ENCODE results near the gene TTYH2. TPM values are rescaled to one million over a fixed set of nuclear protein-coding genes. Genes with fewer than 3 reads are reported as not detected.
A peak's percentile ranks its signal among the peaks of the same experiment; 100 is the strongest.

The TTYH2 gene
- total and polyA plus RNA-seq, 3 experiments from 2014 or later: 6.0 to 17.4 (median 17.1) TPM

- H3K36me3 Mint-ChIP-seq: no peaks in the 10 kb centered on the region
- Histone ChIP-seq H3K36me3 (ENCODE audit: insufficient read depth, low read length) (no peaks in the 10 kb centered on the region), H3K27ac (ENCODE audit: low read depth, low read length) (no peak overlapping the region), H3K27me3 (ENCODE audit: insufficient read depth, low read length, poor library complexity, severe bottlenecking) (no peaks in the 10 kb centered on the region), H3K9me3 (ENCODE audit: low read length) (no peaks in the 10 kb centered on the region), H3K4me3 (ENCODE audit: low read length) (no peak overlapping the region), H3K4me1 (ENCODE audit: insufficient read depth, low read length) (no peaks in the 10 kb centered on the region)
- peaks cover 10 to 14% (median 13%) of the 10 kb centered on the region in 3 donors for H3K4me1 Mint-ChIP-seq
- no peak for DNase-seq
- H3K4me3 Mint-ChIP-seq: no peak overlapping the region
- ChIA-PET POLR2A (interaction anchor here (0.6 to 1.9 kb wide), 2 partner anchors 29 to 94 kb away, joined by 3 to 6 read pairs; no protein-coding TSS in a partner anchor), CTCF (interaction anchor here (0.9 to 1.7 kb wide), 6 partner anchors 19 to 92 kb away, joined by 3 to 5 read pairs (median 3); no protein-coding TSS in a partner anchor)
- peaks cover 0 to 6% of the 10 kb centered on the region in 2 donors for H3K27me3 Mint-ChIP-seq
- no peak overlapping the region for H3K27ac Mint-ChIP-seq
- H3K9me3 Mint-ChIP-seq: no peaks in the 10 kb centered on the region
These were observed 89.9 kb downstream of the TTYH2 start for GRCh38 chr17:74303305-74303704.

- H3K36me3 ChIP-seq (ENCODE audit: insufficient read depth, low read length): no peaks in the 10 kb centered on the region
- no peak for DNase-seq
- H3K4me1 ChIP-seq (ENCODE audit: insufficient read depth, low read length): no peaks in the 10 kb centered on the region
- Mint-ChIP-seq H3K27ac (no peak overlapping the region), H3K4me1 (peaks cover 10 to 14% (median 13%) of the 10 kb centered on the region in 3 donors), H3K4me3 (no peak overlapping the region), H3K9me3 (no peaks in the 10 kb centered on the region), H3K36me3 (no peaks in the 10 kb centered on the region), H3K27me3 (peaks cover 1 to 6% of the 10 kb centered on the region in 2 donors)
- H3K9me3 ChIP-seq (ENCODE audit: low read length): no peaks in the 10 kb centered on the region
- no peaks in the 10 kb centered on the region for H3K27me3 ChIP-seq (ENCODE audit: insufficient read depth, low read length, poor library complexity, severe bottlenecking)
- POLR2A ChIA-PET: no interaction called here
- CTCF ChIA-PET: interaction anchor here (0.9 to 1.1 kb wide), 3 partner anchors 55 to 93 kb away, joined by 3 to 6 read pairs (median 3); partner anchors contain the start of gene GPR142
- H3K27ac ChIP-seq (ENCODE audit: low read depth, low read length): no peak overlapping the region
- no peak overlapping the region for H3K4me3 ChIP-seq (ENCODE audit: low read length)
These were observed 90.8 kb downstream of the TTYH2 start for GRCh38 chr17:74304184-74304583.

GRCh38 chr17:74305865-74306654 is 92.7 kb downstream of the TTYH2 start:
- Histone ChIP-seq H3K9me3 (ENCODE audit: low read length) (no peaks in the 10 kb centered on the region), H3K4me1 (ENCODE audit: insufficient read depth, low read length) (no peaks in the 10 kb centered on the region), H3K36me3 (ENCODE audit: insufficient read depth, low read length) (no peaks in the 10 kb centered on the region), H3K4me3 (ENCODE audit: low read length) (no peak overlapping the region), H3K27ac (ENCODE audit: low read depth, low read length) (no peak overlapping the region), H3K27me3 (ENCODE audit: insufficient read depth, low read length, poor library complexity, severe bottlenecking) (no peaks in the 10 kb centered on the region)
- H3K36me3 Mint-ChIP-seq: no peaks in the 10 kb centered on the region
- DNase-seq: no peak
- H3K9me3 Mint-ChIP-seq: no peaks in the 10 kb centered on the region
- no peak overlapping the region for H3K4me3 Mint-ChIP-seq
- H3K4me1 Mint-ChIP-seq: peaks cover 10 to 12% (median 12%) of the 10 kb centered on the region in 3 donors
- CTCF ChIA-PET: interaction anchor here (0.9 to 1.0 kb wide), 2 partner anchors 10 to 63 kb away, joined by 3 read pairs; no protein-coding TSS in a partner anchor
- H3K27me3 Mint-ChIP-seq: peaks cover 4 to 6% of the 10 kb centered on the region in 2 donors
- POLR2A ChIA-PET: interaction anchor here (0.6 to 1.1 kb wide), 3 partner anchors 9 to 52 kb away, joined by 3 to 19 read pairs (median 4); no protein-coding TSS in a partner anchor
- peak overlapping the region in 3 of 8 donors; percentile 12 to 68 (median 54) for H3K27ac Mint-ChIP-seq

- H3K4me3 ChIP-seq (ENCODE audit: low read length): no peak overlapping the region
- ChIA-PET POLR2A (no interaction called here), CTCF (interaction anchor here (1.2 kb wide), 1 partner anchor 24 kb away, joined by 3 read pairs; no protein-coding TSS in a partner anchor)
- no peaks in the 10 kb centered on the region for H3K27me3 ChIP-seq (ENCODE audit: insufficient read depth, low read length, poor library complexity, severe bottlenecking)
- no peaks in the 10 kb centered on the region for H3K36me3 Mint-ChIP-seq
- peaks cover 6 to 8% (median 7%) of the 10 kb centered on the region in 3 donors for H3K4me1 Mint-ChIP-seq
- no peak overlapping the region for H3K27ac ChIP-seq (ENCODE audit: low read depth, low read length)
- no peaks in the 10 kb centered on the region for H3K4me1 ChIP-seq (ENCODE audit: insufficient read depth, low read length)
- no peaks in the 10 kb centered on the region for H3K36me3 ChIP-seq (ENCODE audit: insufficient read depth, low read length)
- DNase-seq: no peak
- no peak overlapping the region for H3K4me3 Mint-ChIP-seq
- H3K9me3 ChIP-seq (ENCODE audit: low read length): no peaks in the 10 kb centered on the region
- peaks cover 6 to 8% of the 10 kb centered on the region in 2 donors for H3K27me3 Mint-ChIP-seq
- no peak overlapping the region for H3K27ac Mint-ChIP-seq
- peaks cover 0 to 2% (median 0%) of the 10 kb centered on the region in 5 donors for H3K9me3 Mint-ChIP-seq
These were observed 94.8 kb downstream of the TTYH2 start for GRCh38 chr17:74307984-74308773.

- H3K4me3 ChIP-seq (ENCODE audit: low read length): no peak overlapping the region
- no peak overlapping the region for H3K4me3 Mint-ChIP-seq
- H3K9me3 Mint-ChIP-seq: peaks cover 0 to 2% (median 0%) of the 10 kb centered on the region in 5 donors
- no peaks in the 10 kb centered on the region for H3K4me1 ChIP-seq (ENCODE audit: insufficient read depth, low read length)
- no peaks in the 10 kb centered on the region for H3K36me3 ChIP-seq (ENCODE audit: insufficient read depth, low read length)
- no peaks in the 10 kb centered on the region for H3K36me3 Mint-ChIP-seq
- POLR2A ChIA-PET: no interaction called here
- no peak for DNase-seq
- H3K27me3 Mint-ChIP-seq: peaks cover 6 to 8% of the 10 kb centered on the region in 2 donors
- H3K27ac ChIP-seq (ENCODE audit: low read depth, low read length): no peak overlapping the region
- H3K27ac Mint-ChIP-seq: no peak overlapping the region
- CTCF ChIA-PET: interaction anchor here (0.9 kb wide), 1 partner anchor 9 kb away, joined by 3 read pairs; no protein-coding TSS in a partner anchor
- no peaks in the 10 kb centered on the region for H3K9me3 ChIP-seq (ENCODE audit: low read length)
- no peaks in the 10 kb centered on the region for H3K27me3 ChIP-seq (ENCODE audit: insufficient read depth, low read length, poor library complexity, severe bottlenecking)
- H3K4me1 Mint-ChIP-seq: peaks cover 6 to 8% (median 7%) of the 10 kb centered on the region in 3 donors
These were observed 96.5 kb downstream of the TTYH2 start for GRCh38 chr17:74309902-74310301.

Other genes starting within 250 kb of the TTYH2 start
- gene RPL38, start 9.9 kb upstream of the TTYH2 start, total RNA-seq: 1,000 to 10,000 TPM; 1,457 to 1,489 TPM
- gene RPL38, start 9.9 kb upstream of the TTYH2 start, polyA plus RNA-seq: 1,839 TPM
- under 1 TPM; 0.35 to 0.37 TPM for gene DNAI2, start 60.7 kb downstream of the TTYH2 start, total RNA-seq
- gene DNAI2, start 60.7 kb downstream of the TTYH2 start, polyA plus RNA-seq: 0.60 TPM
- gene KIF19, start 112.7 kb downstream of the TTYH2 start, total RNA-seq: under 1 TPM; 0.20 to 0.24 TPM
- 3.4 TPM for gene KIF19, start 112.7 kb downstream of the TTYH2 start, polyA plus RNA-seq
- gene BTBD17, start 148.3 kb downstream of the TTYH2 start, total RNA-seq: not detected
- gene BTBD17, start 148.3 kb downstream of the TTYH2 start, polyA plus RNA-seq: not detected
- not detected for gene GPR142, start 153.9 kb downstream of the TTYH2 start, total RNA-seq
- not detected for gene GPR142, start 153.9 kb downstream of the TTYH2 start, polyA plus RNA-seq
- under 1 TPM in 1 of 2 experiments, not detected in 1; 0.27 TPM for gene GPRC5C, start 218.5 kb downstream of the TTYH2 start, total RNA-seq
- not detected for gene GPRC5C, start 218.5 kb downstream of the TTYH2 start, polyA plus RNA-seq